Liver (tissue), 9 donors: ENCODE measurements around the gene DNAH7. TPM values are rescaled to one million over a fixed set of nuclear protein-coding genes. Genes with fewer than 3 reads are reported as not detected.

Experiments used
- DNase-seq: peaks from one replicate; pipeline ENCODE4 v3.0.0-alpha.2; 2017; ENCODE audit warnings: low spot score
- H3K27ac ChIP-seq, 2 donors: one replicate each; pipeline ENCODE4 v1.7.0; 2013; ENCODE audit warnings: inconsistent platforms in 2 of 2, low read length in 2 of 2, control low read depth in 1 of 2, low read depth in 1 of 2, mild to moderate bottlenecking in 1 of 2
- H3K27me3 ChIP-seq, 4 donors: one replicate each; pipeline versions ENCODE4 v1.6.1 to v1.7.0; 2013; ENCODE audit warnings: low read length in 3 of 4, inconsistent platforms in 1 of 4, mild to moderate bottlenecking in 1 of 4, moderate library complexity in 1 of 4; ENCODE audit not compliant: control insufficient read depth in 4 of 4, insufficient read depth in 4 of 4
- H3K36me3 ChIP-seq, 4 donors: one replicate each; pipeline versions ENCODE4 v1.6.1 to v1.7.0; 2013; ENCODE audit warnings: low read length in 3 of 4, mild to moderate bottlenecking in 3 of 4, low read depth in 1 of 4, moderate library complexity in 1 of 4; ENCODE audit not compliant: control insufficient read depth in 4 of 4, insufficient read depth in 3 of 4
- H3K4me1 ChIP-seq, 4 donors: one replicate each; pipeline versions ENCODE4 v1.6.1 to v1.7.0; 2013; ENCODE audit warnings: low read length in 3 of 4, mild to moderate bottlenecking in 3 of 4, moderate library complexity in 1 of 4; ENCODE audit not compliant: control insufficient read depth in 4 of 4, insufficient read depth in 4 of 4
- H3K4me3 ChIP-seq, 3 donors: one replicate each; pipeline versions ENCODE4 v1.6.1 to v1.7.0; 2013; ENCODE audit warnings: low read length in 3 of 3, control low read depth in 1 of 3, low read depth in 1 of 3, mild to moderate bottlenecking in 1 of 3
- H3K9ac ChIP-seq, 2 donors: one replicate each; pipeline ENCODE4 v1.7.0; 2013; ENCODE audit warnings: low read length in 2 of 2, mild to moderate bottlenecking in 2 of 2, moderate library complexity in 2 of 2, control low read depth in 1 of 2, low read depth in 1 of 2
- H3K9me3 ChIP-seq, 4 donors: one replicate each; pipeline versions ENCODE4 v1.6.1 to v1.7.0; 2013; ENCODE audit warnings: low read length in 3 of 4; ENCODE audit not compliant: control insufficient read depth in 4 of 4
- ATF3 ChIP-seq: IDR thresholded peaks from 2 replicates; pipeline ENCODE4 v1.6.1; 2016; ENCODE audit warnings: antibody characterized with exemption
- EGR1 ChIP-seq, 2 donors: IDR thresholded peaks; 2 replicates each; pipeline ENCODE4 v1.6.1; 2016 to 2018; ENCODE audit warnings: antibody characterized with exemption in 2 of 2, low read depth in 2 of 2
- FOXA1 ChIP-seq: IDR thresholded peaks from 2 replicates; pipeline ENCODE4 v1.6.1; 2016; ENCODE audit warnings: antibody characterized with exemption
- FOXA2 ChIP-seq: IDR thresholded peaks from 2 replicates; pipeline ENCODE4 v1.6.1; 2016; ENCODE audit warnings: antibody characterized with exemption
- GABPA ChIP-seq, 2 donors: IDR thresholded peaks in 1 of 2; conservative IDR thresholded peaks in 1 of 2; 2 replicates each; pipeline ENCODE4 v1.6.1; 2016; ENCODE audit warnings: antibody characterized with exemption in 2 of 2, mild to moderate bottlenecking in 1 of 2, moderate library complexity in 1 of 2
- HNF4A ChIP-seq, 2 donors: conservative IDR thresholded peaks; 2 replicates each; pipeline ENCODE4 v1.6.1; 2016; ENCODE audit warnings: antibody characterized with exemption in 2 of 2, mild to moderate bottlenecking in 2 of 2
- HNF4G ChIP-seq: IDR thresholded peaks from 2 replicates; pipeline ENCODE4 v1.6.1; 2016; ENCODE audit warnings: antibody characterized with exemption
- JUND ChIP-seq, 2 donors: IDR thresholded peaks; 2 replicates each; pipeline ENCODE4 v1.6.1; 2016; ENCODE audit warnings: antibody characterized with exemption in 2 of 2
- NR2F2 ChIP-seq: IDR thresholded peaks from 2 replicates; pipeline ENCODE4 v1.6.1; 2016; ENCODE audit warnings: antibody characterized with exemption
- RAD21 ChIP-seq, 2 donors: IDR thresholded peaks; 2 replicates each; pipeline ENCODE4 v1.6.1; 2016; ENCODE audit warnings: antibody characterized with exemption in 2 of 2, mild to moderate bottlenecking in 2 of 2
- RXRA ChIP-seq, 2 donors: IDR thresholded peaks; 2 replicates each; pipeline ENCODE4 v1.6.1; 2017 to 2018; ENCODE audit warnings: antibody characterized with exemption in 2 of 2, mild to moderate bottlenecking in 1 of 2
- SP1 ChIP-seq: IDR thresholded peaks from 2 replicates; pipeline ENCODE4 v1.6.1; 2018; ENCODE audit warnings: antibody characterized with exemption, mild to moderate bottlenecking
- TAF1 ChIP-seq: conservative IDR thresholded peaks from 2 replicates; pipeline ENCODE4 v1.6.1; 2016; ENCODE audit warnings: antibody characterized with exemption, mild to moderate bottlenecking
- YY1 ChIP-seq: IDR thresholded peaks from 2 replicates; pipeline ENCODE4 v1.6.1; 2016; ENCODE audit warnings: antibody characterized with exemption, mild to moderate bottlenecking
- ZBTB33 ChIP-seq: IDR thresholded peaks from 2 replicates; pipeline ENCODE4 v1.6.1; 2016; ENCODE audit warnings: antibody characterized with exemption
- WGBS: extraction: QIAGEN DNeasy Blood & Tissue Kit; methylation state at CpG from one replicate; pipeline ENCODE4 v1.1.7; 2013; 5-methylcytosine and 5-hydroxymethylcytosine counted together
- polyA plus RNA-seq, 2 donors: library from polyadenylated mRNA; stranded (reverse) in 1 of 2; unstranded in 1 of 2; fragments of 200-250 nt in 1 of 2; fragments of >200 nt in 1 of 2; fragmentation: Nextera tagmentation in 1 of 2; extraction: Ambion mirVana in 1 of 2; gene quantifications; one replicate each; pipeline versions ENCODE4 v1.2.1 to v1.2.3, GENCODE V29; 2013 to 2015
- total RNA-seq, 2 donors: library from RNA; depleted of rRNA; stranded (reverse); fragments of >200 nt; gene quantifications; one replicate each; pipeline ENCODE4 v1.2.3, GENCODE V29; 2014
- TF ChIP-seq, protein P1 (sequence below): IDR thresholded peaks from 2 replicates; pipeline ENCODE4 v1.6.1; 2016; ENCODE audit warnings: antibody characterized with exemption
- TF ChIP-seq, protein P2 (sequence below): IDR thresholded peaks from 2 replicates; pipeline ENCODE4 v1.6.1; 2016; ENCODE audit warnings: antibody characterized with exemption, mild to moderate bottlenecking
- TF ChIP-seq, protein P3 (sequence below): fragments of 150-350 bp; IDR thresholded peaks from 2 replicates; pipeline ENCODE4 v1.5.1; 2017; ENCODE audit warnings: improper control_type of control experiment, low read depth, low read length; ENCODE audit not compliant: missing input control
- donor health status: healthy.
- donor health status: healthy.
- donor health status: healthy.
- donor health status: healthy.
- donor health status: healthy.

The DNAH7 gene
- total and polyA plus RNA-seq, 4 donors = under 0.01 to 0.50 (median 0.07) TPM

DNA sequence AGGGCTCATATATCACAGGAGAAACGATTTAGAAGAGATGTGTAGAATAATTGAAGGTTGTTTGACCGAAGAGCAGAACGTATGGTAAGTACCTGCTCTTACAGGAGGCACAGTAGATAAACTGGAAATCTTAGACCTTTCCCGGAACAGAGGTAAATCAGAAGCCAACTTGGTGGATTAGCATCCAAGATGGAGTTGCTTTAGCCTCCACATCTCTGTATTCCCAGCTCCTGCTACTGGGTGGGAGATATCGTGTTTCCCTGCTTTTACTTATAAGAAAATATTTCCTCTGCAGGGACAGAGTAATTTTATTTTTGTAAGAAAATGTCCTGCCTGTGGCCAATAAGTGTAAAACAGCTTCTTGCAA is 247.1 kb downstream of the DNAH7 start:
- no peak for DNase-seq
- Histone ChIP-seq H3K9me3 (no peaks in the 10 kb centered on the region), H3K9ac (no peak overlapping the region), H3K4me1 (peaks cover 0 to 1% (median 0%) of the 10 kb centered on the region in 4 donors), H3K36me3 (no peaks in the 10 kb centered on the region), H3K4me3 (no peak overlapping the region), H3K27ac (no peak overlapping the region), H3K27me3 (no peaks in the 10 kb centered on the region)
- TF ChIP-seq RAD21 (IDR thresholded peaks at IDR 0.05) (no peak), HNF4A (conservative IDR thresholded peaks at IDR 0.05) (no peak), FOXA2 (no peak), FOXA1 (no peak), SP1 (no peak), YY1 (no peak), GABPA (IDR thresholded peaks at IDR 0.05 in 1 of 2, conservative IDR thresholded peaks at IDR 0.05 in 1 of 2) (no peak), TAF1 (no peak), NR2F2 (no peak), RXRA (IDR thresholded peaks at IDR 0.05) (no peak)
- WGBS = 66% methylated on average over 5 of the region's 5 CpGs

DNA sequence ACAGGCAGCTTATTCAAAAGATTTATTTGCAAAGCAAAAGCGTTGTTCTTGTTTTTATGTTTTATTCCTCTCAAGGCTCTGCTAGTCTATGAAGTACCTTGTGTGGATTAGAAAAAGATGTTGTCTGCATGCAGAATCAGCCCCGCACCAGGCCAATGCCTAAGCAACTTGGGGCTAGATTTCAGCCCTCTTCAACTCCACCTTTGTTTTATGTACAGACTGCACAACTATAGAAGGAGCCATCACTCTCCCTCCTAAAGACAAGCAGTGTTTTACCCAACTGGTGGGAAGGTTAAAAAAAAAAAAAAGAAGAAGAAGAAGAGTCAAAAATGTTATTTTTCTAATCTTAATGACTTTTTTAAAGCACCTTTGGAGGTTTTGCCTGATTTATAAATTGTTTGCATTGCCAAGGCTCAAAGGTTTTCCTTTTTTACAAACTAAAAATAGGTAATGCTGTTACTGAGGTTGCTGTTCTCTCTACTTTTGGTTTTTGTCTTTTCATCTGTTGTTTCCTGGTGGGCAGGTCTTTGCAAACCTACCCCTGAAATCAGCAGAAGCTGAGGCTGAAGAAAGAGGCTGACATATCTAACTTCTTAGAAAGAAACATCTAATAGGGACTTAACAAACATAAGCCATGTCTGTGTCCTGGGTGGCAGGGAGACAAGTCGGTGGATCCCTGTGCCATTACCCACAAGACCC is 247.6 kb downstream of the DNAH7 start:
- Histone ChIP-seq H3K9me3 (no peaks in the 10 kb centered on the region), H3K4me1 (peaks cover 0 to 1% (median 0%) of the 10 kb centered on the region in 4 donors), H3K27ac (no peak overlapping the region), H3K36me3 (no peaks in the 10 kb centered on the region), H3K27me3 (no peaks in the 10 kb centered on the region), H3K9ac (no peak overlapping the region), H3K4me3 (no peak overlapping the region)
- WGBS = 83% methylated on average over 3 of the region's 3 CpGs
- TF ChIP-seq YY1 (no peak), JUND (IDR thresholded peaks at IDR 0.05) (no peak), RAD21 (IDR thresholded peaks at IDR 0.05) (no peak), ZBTB33 (no peak), SP1 (no peak), GABPA (IDR thresholded peaks at IDR 0.05 in 1 of 2, conservative IDR thresholded peaks at IDR 0.05 in 1 of 2) (no peak), EGR1 (IDR thresholded peaks at IDR 0.05; ENCODE audit: low read depth in 2 of 2) (no peak), FOXA1 (no peak), HNF4G (no peak), NR2F2 (no peak), FOXA2 (no peak), HNF4A (conservative IDR thresholded peaks at IDR 0.05) (no peak), ATF3 (no peak), TAF1 (no peak), RXRA (IDR thresholded peaks at IDR 0.05) (no peak)
- TF ChIP-seq, protein P1, sequence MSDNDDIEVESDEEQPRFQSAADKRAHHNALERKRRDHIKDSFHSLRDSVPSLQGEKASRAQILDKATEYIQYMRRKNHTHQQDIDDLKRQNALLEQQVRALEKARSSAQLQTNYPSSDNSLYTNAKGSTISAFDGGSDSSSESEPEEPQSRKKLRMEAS = no peak
- TF ChIP-seq, protein P2, sequence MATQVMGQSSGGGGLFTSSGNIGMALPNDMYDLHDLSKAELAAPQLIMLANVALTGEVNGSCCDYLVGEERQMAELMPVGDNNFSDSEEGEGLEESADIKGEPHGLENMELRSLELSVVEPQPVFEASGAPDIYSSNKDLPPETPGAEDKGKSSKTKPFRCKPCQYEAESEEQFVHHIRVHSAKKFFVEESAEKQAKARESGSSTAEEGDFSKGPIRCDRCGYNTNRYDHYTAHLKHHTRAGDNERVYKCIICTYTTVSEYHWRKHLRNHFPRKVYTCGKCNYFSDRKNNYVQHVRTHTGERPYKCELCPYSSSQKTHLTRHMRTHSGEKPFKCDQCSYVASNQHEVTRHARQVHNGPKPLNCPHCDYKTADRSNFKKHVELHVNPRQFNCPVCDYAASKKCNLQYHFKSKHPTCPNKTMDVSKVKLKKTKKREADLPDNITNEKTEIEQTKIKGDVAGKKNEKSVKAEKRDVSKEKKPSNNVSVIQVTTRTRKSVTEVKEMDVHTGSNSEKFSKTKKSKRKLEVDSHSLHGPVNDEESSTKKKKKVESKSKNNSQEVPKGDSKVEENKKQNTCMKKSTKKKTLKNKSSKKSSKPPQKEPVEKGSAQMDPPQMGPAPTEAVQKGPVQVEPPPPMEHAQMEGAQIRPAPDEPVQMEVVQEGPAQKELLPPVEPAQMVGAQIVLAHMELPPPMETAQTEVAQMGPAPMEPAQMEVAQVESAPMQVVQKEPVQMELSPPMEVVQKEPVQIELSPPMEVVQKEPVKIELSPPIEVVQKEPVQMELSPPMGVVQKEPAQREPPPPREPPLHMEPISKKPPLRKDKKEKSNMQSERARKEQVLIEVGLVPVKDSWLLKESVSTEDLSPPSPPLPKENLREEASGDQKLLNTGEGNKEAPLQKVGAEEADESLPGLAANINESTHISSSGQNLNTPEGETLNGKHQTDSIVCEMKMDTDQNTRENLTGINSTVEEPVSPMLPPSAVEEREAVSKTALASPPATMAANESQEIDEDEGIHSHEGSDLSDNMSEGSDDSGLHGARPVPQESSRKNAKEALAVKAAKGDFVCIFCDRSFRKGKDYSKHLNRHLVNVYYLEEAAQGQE = no peak
- TF ChIP-seq, protein P3, sequence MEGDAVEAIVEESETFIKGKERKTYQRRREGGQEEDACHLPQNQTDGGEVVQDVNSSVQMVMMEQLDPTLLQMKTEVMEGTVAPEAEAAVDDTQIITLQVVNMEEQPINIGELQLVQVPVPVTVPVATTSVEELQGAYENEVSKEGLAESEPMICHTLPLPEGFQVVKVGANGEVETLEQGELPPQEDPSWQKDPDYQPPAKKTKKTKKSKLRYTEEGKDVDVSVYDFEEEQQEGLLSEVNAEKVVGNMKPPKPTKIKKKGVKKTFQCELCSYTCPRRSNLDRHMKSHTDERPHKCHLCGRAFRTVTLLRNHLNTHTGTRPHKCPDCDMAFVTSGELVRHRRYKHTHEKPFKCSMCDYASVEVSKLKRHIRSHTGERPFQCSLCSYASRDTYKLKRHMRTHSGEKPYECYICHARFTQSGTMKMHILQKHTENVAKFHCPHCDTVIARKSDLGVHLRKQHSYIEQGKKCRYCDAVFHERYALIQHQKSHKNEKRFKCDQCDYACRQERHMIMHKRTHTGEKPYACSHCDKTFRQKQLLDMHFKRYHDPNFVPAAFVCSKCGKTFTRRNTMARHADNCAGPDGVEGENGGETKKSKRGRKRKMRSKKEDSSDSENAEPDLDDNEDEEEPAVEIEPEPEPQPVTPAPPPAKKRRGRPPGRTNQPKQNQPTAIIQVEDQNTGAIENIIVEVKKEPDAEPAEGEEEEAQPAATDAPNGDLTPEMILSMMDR = no peak
- no peak for DNase-seq
